Mesenchymal stem cell (in vitro differentiated cells and primary cell): ENCODE data around the gene RPUSD4.

Experiments
- DNase-seq: peaks from one replicate; pipeline ENCODE4 v3.0.0-alpha.2; 2013
- H2AFZ ChIP-seq: one replicate; pipeline ENCODE4 v1.6.1; 2013; ENCODE audit warnings: low read depth, mild to moderate bottlenecking, control low read depth, inconsistent platforms, low read length, moderate library complexity
- H2AK5ac ChIP-seq: 2 replicates; pipeline ENCODE4 v1.6.1; 2013; ENCODE audit warnings: low read length, moderate library complexity, mild to moderate bottlenecking, inconsistent platforms; ENCODE audit not compliant: severe bottlenecking
- H2BK120ac ChIP-seq: one replicate; pipeline ENCODE4 v1.6.1; 2013; ENCODE audit warnings: low read depth, mild to moderate bottlenecking, inconsistent platforms, low read length, moderate library complexity
- H2BK12ac ChIP-seq, 2 experiments: one replicate each; pipeline ENCODE4 v1.6.1; 2013; ENCODE audit warnings: inconsistent platforms in 2 of 2, low read length in 2 of 2, mild to moderate bottlenecking in 2 of 2, moderate library complexity in 2 of 2, control low read depth in 1 of 2
- H2BK15ac ChIP-seq: one replicate; pipeline ENCODE4 v1.6.1; 2013; ENCODE audit warnings: mild to moderate bottlenecking, low read depth, inconsistent platforms; ENCODE audit not compliant: poor library complexity, severe bottlenecking
- H2BK5ac ChIP-seq: 2 replicates; pipeline ENCODE4 v1.6.1; 2013; ENCODE audit warnings: low read depth, mild to moderate bottlenecking, low read length, control low read depth, inconsistent platforms; ENCODE audit not compliant: poor library complexity, severe bottlenecking
- H3K14ac ChIP-seq, 2 experiments: one replicate each; pipeline ENCODE4 v1.6.1; 2013; ENCODE audit warnings: inconsistent platforms in 2 of 2, low read length in 2 of 2, control low read depth in 1 of 2, mild to moderate bottlenecking in 1 of 2, moderate library complexity in 1 of 2
- H3K18ac ChIP-seq, 2 experiments: one replicate each; pipeline ENCODE4 v1.6.1; 2013; ENCODE audit warnings: inconsistent platforms in 2 of 2, low read length in 2 of 2, control low read depth in 1 of 2, low read depth in 1 of 2, mild to moderate bottlenecking in 1 of 2
- H3K23ac ChIP-seq, 2 experiments: one replicate each; pipeline ENCODE4 v1.6.1; 2013; ENCODE audit warnings: inconsistent platforms in 2 of 2, low read length in 2 of 2, mild to moderate bottlenecking in 2 of 2, moderate library complexity in 2 of 2, control low read depth in 1 of 2
- H3K27ac ChIP-seq: 2 replicates; pipeline ENCODE4 v1.5.1; 2013; ENCODE audit warnings: mild to moderate bottlenecking, moderate library complexity, low read length, control low read depth, inconsistent platforms; ENCODE audit not compliant: poor library complexity, severe bottlenecking
- H3K27me3 ChIP-seq, 2 experiments: 2 replicates each; pipeline versions ENCODE4 v1.6.1 to v1.7.0; 2013; ENCODE audit warnings: low read length in 2 of 2, mild to moderate bottlenecking in 2 of 2, moderate library complexity in 2 of 2, control low read depth in 1 of 2, inconsistent platforms in 1 of 2; ENCODE audit not compliant: control insufficient read depth in 1 of 2, insufficient read depth in 1 of 2
- H3K36me3 ChIP-seq, 2 experiments: 2 replicates each; pipeline versions ENCODE4 v1.6.1 to v1.7.0; 2013; ENCODE audit warnings: low read length in 2 of 2, control low read depth in 1 of 2, inconsistent platforms in 1 of 2, low read depth in 1 of 2, mild to moderate bottlenecking in 1 of 2; ENCODE audit not compliant: insufficient read depth in 2 of 2, control insufficient read depth in 1 of 2
- H3K4ac ChIP-seq, 2 experiments: one replicate each; pipeline ENCODE4 v1.6.1; 2013; ENCODE audit warnings: inconsistent platforms in 2 of 2, low read length in 2 of 2, mild to moderate bottlenecking in 2 of 2, moderate library complexity in 2 of 2, control low read depth in 1 of 2, low read depth in 1 of 2
- H3K4me1 ChIP-seq: 2 replicates; pipeline ENCODE4 v1.6.1; 2013; ENCODE audit warnings: low read depth, low read length, control low read depth; ENCODE audit not compliant: control insufficient read depth, insufficient read depth
- H3K4me2 ChIP-seq: 2 replicates; pipeline ENCODE4 v1.6.1; 2013; ENCODE audit warnings: low read length, mild to moderate bottlenecking, inconsistent platforms; ENCODE audit not compliant: poor library complexity, severe bottlenecking
- H3K4me3 ChIP-seq, 2 experiments: 2 replicates each; pipeline versions ENCODE4 v1.5.1 to v1.7.0; 2013; ENCODE audit warnings: low read length in 2 of 2, mild to moderate bottlenecking in 2 of 2, control low read depth in 1 of 2, low read depth in 1 of 2; ENCODE audit not compliant: insufficient read depth in 1 of 2
- H3K79me1 ChIP-seq: replicated peaks from 2 replicates; pipeline ENCODE4 v1.6.1; 2013; ENCODE audit warnings: mild to moderate bottlenecking, control low read depth, low read length, inconsistent platforms; ENCODE audit not compliant: poor library complexity, severe bottlenecking
- H3K9ac ChIP-seq: 2 replicates; pipeline ENCODE4 v1.7.0; 2013; ENCODE audit warnings: mild to moderate bottlenecking, low read length, moderate library complexity
- H3K9me3 ChIP-seq: 2 replicates; pipeline ENCODE4 v1.7.0; 2013; ENCODE audit warnings: mild to moderate bottlenecking, low read length; ENCODE audit not compliant: control insufficient read depth
- H4K8ac ChIP-seq: one replicate; pipeline ENCODE4 v1.6.1; 2013; ENCODE audit warnings: inconsistent platforms, mild to moderate bottlenecking, low read length, moderate library complexity
- H4K91ac ChIP-seq: one replicate; pipeline ENCODE4 v1.6.1; 2013; ENCODE audit warnings: mild to moderate bottlenecking, low read length, inconsistent platforms
- WGBS: methylation state at CpG from one replicate; pipeline ENCODE4 v1.1.7; 2013; ENCODE audit warnings: mixed read lengths; 5-methylcytosine and 5-hydroxymethylcytosine counted together

RPUSD4 gene

DNA sequence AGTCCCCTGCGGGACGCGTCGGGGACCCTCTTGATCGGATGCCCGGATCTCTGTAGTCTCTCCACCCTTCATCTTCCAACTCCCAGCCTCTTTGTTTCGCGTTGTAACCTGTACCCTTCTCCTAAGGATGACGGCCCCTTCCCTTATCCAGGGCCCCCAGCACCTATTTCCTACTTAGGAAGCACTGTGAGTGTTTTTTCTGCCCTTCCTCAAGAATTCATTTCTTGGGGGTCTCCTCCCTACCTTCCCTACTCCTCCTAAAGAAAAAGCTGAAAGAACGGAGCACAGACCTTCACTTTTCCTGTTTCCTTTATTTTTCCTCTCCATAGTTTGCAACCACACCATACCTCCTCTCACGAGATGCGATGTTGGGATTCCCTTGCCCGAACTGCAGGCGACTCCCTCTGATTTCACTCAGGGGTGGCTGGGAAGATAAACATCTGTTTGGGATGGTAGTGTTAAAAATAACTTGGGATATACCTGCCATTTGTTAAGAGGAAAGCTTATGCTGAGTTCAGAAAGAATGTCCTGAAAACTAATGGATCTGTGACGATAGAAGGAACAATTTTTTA lies 725 bp upstream of the RPUSD4 start:
- Histone ChIP-seq H2BK120ac (no peak overlapping the region), H2AK5ac (no peak overlapping the region), H3K79me1 (peaks cover 22% of the 10 kb centered on the region), H3K9me3 (no peaks in the 10 kb centered on the region), H3K18ac (peak overlapping the region; percentile 57 to 82), H2BK12ac (no peak overlapping the region), H4K91ac (no peak overlapping the region), H3K9ac (peak overlapping the region; percentile 95), H3K27ac (peak overlapping the region; percentile 13), H3K27me3 (no peaks in the 10 kb centered on the region), H3K4me1 (peaks cover 3% of the 10 kb centered on the region), H3K4me3 (peak overlapping the region; percentile 84 to 96), H3K23ac (no peak overlapping the region), H3K4me2 (peak overlapping the region; percentile 86), H3K4ac (peak overlapping the region; percentile 7 to 75), H2BK15ac (no peak overlapping the region), H2AFZ (peak overlapping the region; percentile 65), H4K8ac (peak overlapping the region; percentile 66), H3K36me3 (peaks cover 8 to 28% of the 10 kb centered on the region in 2 experiments), H3K14ac (peak overlapping the region in 1 of 2 experiments; percentile 63), H2BK5ac (no peak overlapping the region)
- peak; percentile 42 for DNase-seq
- 2% methylated on average over 15 of the region's 15 CpGs for WGBS

DNA sequence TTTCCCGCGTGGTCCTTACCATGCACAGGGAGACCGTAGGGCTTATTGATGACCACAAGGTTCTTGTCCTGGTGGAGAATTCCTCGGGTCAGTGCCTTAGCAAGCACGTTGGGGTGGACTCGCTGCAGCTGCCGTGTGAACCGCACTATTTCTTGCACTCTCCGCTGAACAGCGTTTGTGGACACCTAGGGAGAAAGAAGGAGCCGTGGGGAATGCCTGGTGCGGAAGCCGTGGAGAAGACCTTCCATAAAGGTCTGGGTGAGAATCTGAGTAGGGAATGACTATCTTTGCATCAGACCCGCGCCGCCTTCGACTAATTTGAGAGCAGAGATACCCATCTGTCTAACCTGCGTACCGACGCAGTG lies 597 bp downstream of the RPUSD4 start:
- Histone ChIP-seq H3K27me3 (no peaks in the 10 kb centered on the region), H2AFZ (peak overlapping the region; percentile 80), H3K4me3 (peak overlapping the region; percentile 82 to 96), H3K4me1 (peaks cover 3% of the 10 kb centered on the region), H4K91ac (no peak overlapping the region), H3K9ac (peak overlapping the region; percentile 95), H2BK120ac (no peak overlapping the region), H3K4ac (no peak overlapping the region), H3K9me3 (no peaks in the 10 kb centered on the region), H4K8ac (peak overlapping the region; percentile 70), H3K23ac (peak overlapping the region in 1 of 2 experiments; percentile 90), H3K79me1 (peaks cover 24% of the 10 kb centered on the region), H2BK5ac (no peak overlapping the region), H3K14ac (peak overlapping the region in 1 of 2 experiments; percentile 90), H3K4me2 (peak overlapping the region; percentile 79), H3K36me3 (peaks cover 11 to 40% of the 10 kb centered on the region in 2 experiments), H3K18ac (peak overlapping the region in 1 of 2 experiments; percentile 46), H2BK15ac (no peak overlapping the region), H2AK5ac (no peak overlapping the region), H2BK12ac (no peak overlapping the region), H3K27ac (no peak overlapping the region)
- no peak for DNase-seq
- 4% methylated on average over 20 of the region's 20 CpGs for WGBS

DNA sequence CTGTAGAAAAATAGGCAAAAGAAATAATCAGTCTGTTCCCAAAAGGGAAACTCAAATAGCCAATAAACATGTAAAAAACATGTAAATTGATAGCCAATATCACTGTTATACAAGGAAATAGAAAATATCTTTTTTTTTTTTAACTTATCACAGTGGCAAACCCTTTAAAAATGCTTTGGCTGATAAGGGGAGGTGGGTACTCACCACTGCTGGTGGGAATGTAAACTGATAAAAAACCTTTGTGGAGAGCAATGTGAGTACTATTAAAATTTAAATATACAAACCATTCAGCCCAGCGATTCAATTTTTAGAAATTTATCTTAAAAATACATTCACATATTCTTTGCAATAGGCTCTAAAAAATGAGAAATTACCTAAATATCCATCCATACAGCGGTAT lies 3.6 kb downstream of the RPUSD4 start:
- H3K79me1 ChIP-seq, result peaks cover 34% of the 10 kb centered on the region
- H2AK5ac ChIP-seq, result no peak overlapping the region
- H3K14ac ChIP-seq, result no peak overlapping the region
- no peak overlapping the region for H2BK15ac ChIP-seq
- no peak overlapping the region for H2BK5ac ChIP-seq
- 100% methylated on average over 1 of the region's 2 CpGs for WGBS
- H3K4me2 ChIP-seq, result no peak overlapping the region
- H3K9me3 ChIP-seq, result no peaks in the 10 kb centered on the region
- H3K4me1 ChIP-seq, result peaks cover 3% of the 10 kb centered on the region
- H3K4ac ChIP-seq, result no peak overlapping the region
- H2AFZ ChIP-seq, result no peak overlapping the region
- H3K23ac ChIP-seq, result no peak overlapping the region
- no peak overlapping the region for H2BK12ac ChIP-seq
- no peak overlapping the region for H3K27ac ChIP-seq
- no peak for DNase-seq
- H4K8ac ChIP-seq, result no peak overlapping the region
- H3K18ac ChIP-seq, result no peak overlapping the region
- no peaks in the 10 kb centered on the region for H3K27me3 ChIP-seq
- H2BK120ac ChIP-seq, result no peak overlapping the region
- no peak overlapping the region for H3K9ac ChIP-seq
- no peak overlapping the region for H3K4me3 ChIP-seq
- H4K91ac ChIP-seq, result no peak overlapping the region
- H3K36me3 ChIP-seq, result peaks cover 27 to 70% of the 10 kb centered on the region in 2 experiments

DNA sequence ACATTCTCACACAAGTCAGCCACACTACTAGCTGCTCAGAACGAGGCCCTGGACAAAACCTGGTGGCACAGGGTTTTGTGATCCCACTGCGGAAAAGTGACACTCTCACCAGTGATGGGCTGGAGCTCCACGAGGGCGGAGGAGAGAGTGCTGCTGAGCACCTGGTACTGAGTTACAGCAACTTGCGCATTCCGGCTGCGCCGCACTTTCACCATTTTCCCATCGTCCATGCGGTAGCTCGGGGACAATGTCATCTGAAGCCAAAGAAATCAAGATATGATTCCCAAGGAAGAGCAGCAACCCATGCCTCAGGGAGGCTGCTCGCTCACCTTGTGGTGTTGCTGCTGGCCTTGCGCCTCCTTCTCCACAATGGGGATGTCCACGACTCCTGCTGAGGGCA lies 6.1 kb downstream of the RPUSD4 start:
- peaks cover 44 to 95% of the 10 kb centered on the region in 2 experiments for H3K36me3 ChIP-seq
- WGBS, result 97% methylated on average over 14 of the region's 14 CpGs
- DNase-seq, result no peak
- no peak overlapping the region for H2BK5ac ChIP-seq
- no peaks in the 10 kb centered on the region for H3K4me1 ChIP-seq
- no peak overlapping the region for H3K23ac ChIP-seq
- H3K18ac ChIP-seq, result no peak overlapping the region
- H3K27me3 ChIP-seq, result no peaks in the 10 kb centered on the region
- H3K9me3 ChIP-seq, result no peaks in the 10 kb centered on the region
- H3K79me1 ChIP-seq, result peaks cover 33% of the 10 kb centered on the region
- H3K4me2 ChIP-seq, result no peak overlapping the region
- no peak overlapping the region for H2AK5ac ChIP-seq
- no peak overlapping the region for H2BK12ac ChIP-seq
- no peak overlapping the region for H2BK120ac ChIP-seq
- H2BK15ac ChIP-seq, result no peak overlapping the region
- H3K14ac ChIP-seq, result no peak overlapping the region
- no peak overlapping the region for H3K4ac ChIP-seq
- H3K9ac ChIP-seq, result no peak overlapping the region
- H3K27ac ChIP-seq, result no peak overlapping the region
- H4K8ac ChIP-seq, result no peak overlapping the region
- H3K4me3 ChIP-seq, result no peak overlapping the region
- no peak overlapping the region for H2AFZ ChIP-seq
- no peak overlapping the region for H4K91ac ChIP-seq
